ENCODE data around the gene LITAF.

DNA sequence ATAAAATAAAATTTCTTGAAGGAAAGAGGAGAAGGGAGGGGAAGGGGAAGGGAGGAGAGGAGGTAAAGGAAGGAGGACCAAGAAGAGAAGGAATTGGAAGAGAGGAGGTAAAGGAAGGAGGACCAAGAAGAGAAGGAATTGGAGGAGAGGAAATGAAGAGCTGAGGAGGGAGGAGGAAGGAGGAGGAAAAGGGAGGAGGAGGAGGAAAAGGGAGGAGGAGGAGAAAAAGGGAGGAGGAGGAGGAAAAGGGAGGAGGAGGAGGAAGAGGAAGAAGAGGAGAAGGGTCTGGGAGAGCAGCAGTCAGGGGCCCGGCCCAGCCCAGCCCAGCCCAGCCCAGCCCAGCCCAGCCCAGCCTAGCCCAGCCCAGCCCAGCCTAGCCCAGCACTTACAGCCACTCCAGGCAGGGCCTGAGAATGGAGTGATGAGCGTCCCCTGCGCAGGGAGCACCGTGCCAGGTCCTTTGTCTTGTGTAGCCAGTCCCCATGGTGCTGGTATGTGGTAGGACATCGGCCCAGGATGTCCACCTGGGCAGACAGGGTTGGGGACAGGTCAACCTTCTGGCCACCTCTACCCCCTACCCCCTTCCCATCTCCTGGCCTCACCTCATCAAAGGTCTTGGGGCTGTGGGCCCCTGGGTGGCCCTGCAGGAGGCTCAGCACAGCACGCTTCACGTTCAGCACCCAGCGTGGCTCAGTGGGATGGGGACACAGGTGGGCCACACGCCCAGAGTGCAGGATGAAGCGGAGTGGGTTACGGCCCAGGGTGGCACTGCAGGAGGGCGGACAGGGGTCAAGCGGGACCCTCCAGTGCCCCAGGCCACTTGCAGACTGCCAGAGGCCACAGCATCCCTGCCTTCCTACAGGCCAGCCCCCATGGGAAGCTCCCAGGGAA is 70.9 kb downstream of the LITAF start:
- TF ChIP-seq, protein P1, sequence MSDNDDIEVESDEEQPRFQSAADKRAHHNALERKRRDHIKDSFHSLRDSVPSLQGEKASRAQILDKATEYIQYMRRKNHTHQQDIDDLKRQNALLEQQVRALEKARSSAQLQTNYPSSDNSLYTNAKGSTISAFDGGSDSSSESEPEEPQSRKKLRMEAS (IDR thresholded peaks at IDR 0.05) = no peak
- TF ChIP-seq, protein P2, sequence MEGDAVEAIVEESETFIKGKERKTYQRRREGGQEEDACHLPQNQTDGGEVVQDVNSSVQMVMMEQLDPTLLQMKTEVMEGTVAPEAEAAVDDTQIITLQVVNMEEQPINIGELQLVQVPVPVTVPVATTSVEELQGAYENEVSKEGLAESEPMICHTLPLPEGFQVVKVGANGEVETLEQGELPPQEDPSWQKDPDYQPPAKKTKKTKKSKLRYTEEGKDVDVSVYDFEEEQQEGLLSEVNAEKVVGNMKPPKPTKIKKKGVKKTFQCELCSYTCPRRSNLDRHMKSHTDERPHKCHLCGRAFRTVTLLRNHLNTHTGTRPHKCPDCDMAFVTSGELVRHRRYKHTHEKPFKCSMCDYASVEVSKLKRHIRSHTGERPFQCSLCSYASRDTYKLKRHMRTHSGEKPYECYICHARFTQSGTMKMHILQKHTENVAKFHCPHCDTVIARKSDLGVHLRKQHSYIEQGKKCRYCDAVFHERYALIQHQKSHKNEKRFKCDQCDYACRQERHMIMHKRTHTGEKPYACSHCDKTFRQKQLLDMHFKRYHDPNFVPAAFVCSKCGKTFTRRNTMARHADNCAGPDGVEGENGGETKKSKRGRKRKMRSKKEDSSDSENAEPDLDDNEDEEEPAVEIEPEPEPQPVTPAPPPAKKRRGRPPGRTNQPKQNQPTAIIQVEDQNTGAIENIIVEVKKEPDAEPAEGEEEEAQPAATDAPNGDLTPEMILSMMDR (IDR thresholded peaks at IDR 0.05; ENCODE audit: low read depth, low read length, missing input control) = no peak
- TF ChIP-seq YY1 (IDR thresholded peaks at IDR 0.05) = no peak
- TF ChIP-seq RAD21 (IDR thresholded peaks at IDR 0.05) = no peak
- TF ChIP-seq, protein P3, sequence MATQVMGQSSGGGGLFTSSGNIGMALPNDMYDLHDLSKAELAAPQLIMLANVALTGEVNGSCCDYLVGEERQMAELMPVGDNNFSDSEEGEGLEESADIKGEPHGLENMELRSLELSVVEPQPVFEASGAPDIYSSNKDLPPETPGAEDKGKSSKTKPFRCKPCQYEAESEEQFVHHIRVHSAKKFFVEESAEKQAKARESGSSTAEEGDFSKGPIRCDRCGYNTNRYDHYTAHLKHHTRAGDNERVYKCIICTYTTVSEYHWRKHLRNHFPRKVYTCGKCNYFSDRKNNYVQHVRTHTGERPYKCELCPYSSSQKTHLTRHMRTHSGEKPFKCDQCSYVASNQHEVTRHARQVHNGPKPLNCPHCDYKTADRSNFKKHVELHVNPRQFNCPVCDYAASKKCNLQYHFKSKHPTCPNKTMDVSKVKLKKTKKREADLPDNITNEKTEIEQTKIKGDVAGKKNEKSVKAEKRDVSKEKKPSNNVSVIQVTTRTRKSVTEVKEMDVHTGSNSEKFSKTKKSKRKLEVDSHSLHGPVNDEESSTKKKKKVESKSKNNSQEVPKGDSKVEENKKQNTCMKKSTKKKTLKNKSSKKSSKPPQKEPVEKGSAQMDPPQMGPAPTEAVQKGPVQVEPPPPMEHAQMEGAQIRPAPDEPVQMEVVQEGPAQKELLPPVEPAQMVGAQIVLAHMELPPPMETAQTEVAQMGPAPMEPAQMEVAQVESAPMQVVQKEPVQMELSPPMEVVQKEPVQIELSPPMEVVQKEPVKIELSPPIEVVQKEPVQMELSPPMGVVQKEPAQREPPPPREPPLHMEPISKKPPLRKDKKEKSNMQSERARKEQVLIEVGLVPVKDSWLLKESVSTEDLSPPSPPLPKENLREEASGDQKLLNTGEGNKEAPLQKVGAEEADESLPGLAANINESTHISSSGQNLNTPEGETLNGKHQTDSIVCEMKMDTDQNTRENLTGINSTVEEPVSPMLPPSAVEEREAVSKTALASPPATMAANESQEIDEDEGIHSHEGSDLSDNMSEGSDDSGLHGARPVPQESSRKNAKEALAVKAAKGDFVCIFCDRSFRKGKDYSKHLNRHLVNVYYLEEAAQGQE (IDR thresholded peaks at IDR 0.05) = no peak
- no peak for TF ChIP-seq NR2F2 (IDR thresholded peaks at IDR 0.05)
- TF ChIP-seq RXRA (IDR thresholded peaks at IDR 0.05) = no peak
- no peak for TF ChIP-seq HNF4A (conservative IDR thresholded peaks at IDR 0.05)
- TF ChIP-seq TAF1 (conservative IDR thresholded peaks at IDR 0.05) = no peak
- TF ChIP-seq GABPA (IDR thresholded peaks at IDR 0.05 in 1 of 2, conservative IDR thresholded peaks at IDR 0.05 in 1 of 2) = no peak
- no peak for TF ChIP-seq SP1 (IDR thresholded peaks at IDR 0.05)
- TF ChIP-seq, protein P4, sequence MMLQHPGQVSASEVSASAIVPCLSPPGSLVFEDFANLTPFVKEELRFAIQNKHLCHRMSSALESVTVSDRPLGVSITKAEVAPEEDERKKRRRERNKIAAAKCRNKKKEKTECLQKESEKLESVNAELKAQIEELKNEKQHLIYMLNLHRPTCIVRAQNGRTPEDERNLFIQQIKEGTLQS (IDR thresholded peaks at IDR 0.05) = no peak
- TF ChIP-seq, protein P5, sequence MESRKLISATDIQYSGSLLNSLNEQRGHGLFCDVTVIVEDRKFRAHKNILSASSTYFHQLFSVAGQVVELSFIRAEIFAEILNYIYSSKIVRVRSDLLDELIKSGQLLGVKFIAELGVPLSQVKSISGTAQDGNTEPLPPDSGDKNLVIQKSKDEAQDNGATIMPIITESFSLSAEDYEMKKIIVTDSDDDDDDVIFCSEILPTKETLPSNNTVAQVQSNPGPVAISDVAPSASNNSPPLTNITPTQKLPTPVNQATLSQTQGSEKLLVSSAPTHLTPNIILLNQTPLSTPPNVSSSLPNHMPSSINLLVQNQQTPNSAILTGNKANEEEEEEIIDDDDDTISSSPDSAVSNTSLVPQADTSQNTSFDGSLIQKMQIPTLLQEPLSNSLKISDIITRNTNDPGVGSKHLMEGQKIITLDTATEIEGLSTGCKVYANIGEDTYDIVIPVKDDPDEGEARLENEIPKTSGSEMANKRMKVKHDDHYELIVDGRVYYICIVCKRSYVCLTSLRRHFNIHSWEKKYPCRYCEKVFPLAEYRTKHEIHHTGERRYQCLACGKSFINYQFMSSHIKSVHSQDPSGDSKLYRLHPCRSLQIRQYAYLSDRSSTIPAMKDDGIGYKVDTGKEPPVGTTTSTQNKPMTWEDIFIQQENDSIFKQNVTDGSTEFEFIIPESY (IDR thresholded peaks at IDR 0.05) = no peak
- no peak for TF ChIP-seq FOXA1 (IDR thresholded peaks at IDR 0.05)
